Stimulated activated CD8-positive, alpha-beta memory T cell treated with anti-CD3 and anti-CD28 coated beads, Interleukin-7, amount 100 ng/mL, for 48 hours (primary cell): ENCODE measurements around the gene SFXN1.
"Not testable (repeated sequence)": the region's sequence is repeated elsewhere in the genome, so short reads cannot be mapped to it uniquely, and the experiment has no call there.

Source experiments
- DNase-seq, 2 donors: peaks; one replicate each; pipeline ENCODE4 v3.0.0-alpha.2; 2020; ENCODE audit warnings: low read depth in 1 of 2; ENCODE audit errors: extremely low read depth in 1 of 2

SFXN1 gene

GRCh38 chr5:175478384-175479124 is at the start of gene SFXN1:
TSS of gene SFXN1 (plus strand) at chr5:175478560. CDS start at chr5:175492104, 13,544 bp downstream.
- DNase-seq, result peak; percentile 69 to 72

GRCh38 chr5:175434800-175435199 is 43.6 kb upstream of the SFXN1 start:
- no peak for DNase-seq

- no peak for DNase-seq
Measured at GRCh38 chr5:175436359-175436758, 42.0 kb upstream of the SFXN1 start.

- DNase-seq, result no peak
Measured at GRCh38 chr5:175438234-175438857, 40.0 kb upstream of the SFXN1 start.

GRCh38 chr5:175443514-175444059 is 34.8 kb upstream of the SFXN1 start:
- DNase-seq, result no peak

GRCh38 chr5:175444060-175444904 is 34.1 kb upstream of the SFXN1 start, which contains the start of gene DRD1:
TSS of gene DRD1 (minus strand) at chr5:175444182. CDS start at chr5:175443099, 1,083 bp downstream.
- DNase-seq, result peak; percentile 7 to 21

GRCh38 chr5:175444905-175445456 is 33.4 kb upstream of the SFXN1 start:
- DNase-seq, result no peak

GRCh38 chr5:175446378-175446777 is 32.0 kb upstream of the SFXN1 start:
- DNase-seq, result not testable (repeated sequence)

GRCh38 chr5:175447571-175447970 is 30.8 kb upstream of the SFXN1 start:
- DNase-seq, result no peak

- no peak for DNase-seq
Measured at GRCh38 chr5:175448276-175448675, 30.1 kb upstream of the SFXN1 start.

GRCh38 chr5:175452166-175452565 is 26.2 kb upstream of the SFXN1 start:
- DNase-seq, result no peak

- not testable (repeated sequence) for DNase-seq
Measured at GRCh38 chr5:175454338-175454737, 24.0 kb upstream of the SFXN1 start.

GRCh38 chr5:175456105-175456742 is 22.1 kb upstream of the SFXN1 start:
- no peak for DNase-seq

- no peak for DNase-seq
Measured at GRCh38 chr5:175457466-175457865, 20.9 kb upstream of the SFXN1 start.

GRCh38 chr5:175460126-175460525 is 18.2 kb upstream of the SFXN1 start:
- DNase-seq, result no peak

- DNase-seq, result no peak
Measured at GRCh38 chr5:175460552-175460951, 17.8 kb upstream of the SFXN1 start.

GRCh38 chr5:175461370-175461769 is 17.0 kb upstream of the SFXN1 start:
- DNase-seq, result no peak

- DNase-seq, result no peak
Measured at GRCh38 chr5:175463641-175464040, 14.7 kb upstream of the SFXN1 start.

GRCh38 chr5:175464074-175464941 is 14.1 kb upstream of the SFXN1 start:
- peak in 1 of 2 donors; percentile 61 for DNase-seq

GRCh38 chr5:175464942-175465233 is 13.5 kb upstream of the SFXN1 start:
- DNase-seq, result no peak
